HL-60/S4 treated with phorbol 12-myristate 13-acetate at 8.2 ng/mL for 4 days and 3 days (cell line): ENCODE data around the gene NARF.
"Not testable (repeated sequence)": the region's sequence is repeated elsewhere in the genome, so short reads cannot be mapped to it uniquely, and the experiment has no call there.

Experiments
- in situ Hi-C: fragments of 300-500 bp; cut with MboI; formaldehyde crosslinking; loops from 2 replicates; pipeline ENCODE4 v1.15.0; 2022; ENCODE audit warnings: low sequenced_read_pairs

NARF gene

GRCh38 chr17:82495844-82496528 lies 37.4 kb downstream of the NARF start:
- in situ Hi-C loops = no loop called here

GRCh38 chr17:82496529-82497434 lies 38.2 kb downstream of the NARF start:
- in situ Hi-C loops = no loop called here

GRCh38 chr17:82497483-82498405 lies 39.2 kb downstream of the NARF start:
- in situ Hi-C loops = no loop called here

- in situ Hi-C loops = no loop called here
Observed at GRCh38 chr17:82502207-82502606, 43.7 kb downstream of the NARF start.

- in situ Hi-C loops = no loop called here
Observed at GRCh38 chr17:82503094-82503727, 44.7 kb downstream of the NARF start.

DNA sequence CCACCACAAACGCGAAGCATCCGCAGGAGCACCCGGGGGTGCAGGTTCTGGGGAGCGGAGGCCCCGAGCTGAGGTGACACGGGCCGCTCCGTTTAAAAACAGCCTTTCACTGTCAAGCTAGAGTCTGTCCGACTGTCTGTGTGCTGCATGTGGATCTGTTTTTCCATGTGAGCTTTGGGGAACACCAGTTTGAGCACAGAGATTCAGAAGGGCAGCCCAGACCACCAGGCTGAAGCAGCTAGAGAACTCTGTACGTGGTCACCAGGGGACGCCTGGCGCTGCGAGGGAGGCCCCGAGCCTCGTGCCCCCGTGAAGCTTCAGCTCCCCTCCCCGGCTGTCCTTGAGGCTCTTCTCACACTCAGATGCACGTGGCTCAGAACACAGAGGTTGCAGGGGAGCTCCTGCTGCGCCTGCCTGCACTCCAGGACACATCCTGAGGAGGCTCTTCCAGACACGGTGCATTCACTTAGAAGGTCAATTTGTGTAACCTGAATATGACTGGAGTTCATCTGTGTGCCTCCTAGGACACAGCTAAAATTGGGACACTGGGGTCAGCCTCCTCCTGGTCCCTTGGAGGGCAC lies 45.3 kb downstream of the NARF start:
- in situ Hi-C loops = no loop called here

GRCh38 chr17:82505296-82505695 lies 46.8 kb downstream of the NARF start:
- in situ Hi-C loops = no loop called here

- in situ Hi-C loops = not testable (repeated sequence)
Observed at GRCh38 chr17:82506402-82506801, 47.9 kb downstream of the NARF start.

- in situ Hi-C loops = no loop called here
Observed at GRCh38 chr17:82507631-82508175, 49.2 kb downstream of the NARF start.

- in situ Hi-C loops = not testable (repeated sequence)
Observed at GRCh38 chr17:82511642-82512041, 53.1 kb downstream of the NARF start.

- in situ Hi-C loops = not testable (repeated sequence)
Observed at GRCh38 chr17:82513864-82514263, 55.3 kb downstream of the NARF start.

DNA sequence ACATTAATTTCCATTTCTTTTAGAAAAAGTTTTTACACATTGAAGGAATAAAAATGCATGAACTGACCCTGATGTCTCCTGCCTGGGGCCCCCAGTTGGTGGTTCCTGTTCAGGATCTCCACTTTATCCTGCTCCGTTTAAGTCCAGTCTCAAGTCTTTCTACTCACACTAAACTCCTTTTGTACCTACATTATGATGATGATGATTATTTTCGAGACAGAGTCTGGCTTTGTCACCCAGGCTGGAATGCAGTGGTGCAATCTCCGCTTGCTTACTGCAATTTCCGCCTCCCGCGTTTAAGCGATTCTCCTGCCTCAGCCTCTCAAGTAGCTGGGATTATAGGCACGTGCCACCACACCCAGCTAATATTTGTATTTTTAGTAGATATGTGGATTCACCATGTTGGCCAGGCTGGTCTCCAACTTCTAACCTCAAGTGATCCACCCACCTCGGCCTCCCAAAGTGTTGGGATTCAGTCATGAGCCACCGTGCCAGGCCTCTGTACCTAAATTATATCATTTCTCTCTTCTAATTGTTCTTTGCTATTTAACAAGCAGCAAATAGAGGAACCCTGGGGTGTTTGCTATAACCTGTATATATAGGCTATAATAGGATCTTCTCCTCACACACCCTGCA lies 58.8 kb downstream of the NARF start:
- in situ Hi-C loops = no loop called here

GRCh38 chr17:82518826-82519810 lies 60.6 kb downstream of the NARF start, which contains the start of gene FOXK2:
Gene FOXK2, plus strand, starts transcription at chr17:82519732. Its CDS starts 157 bp downstream, at chr17:82519889.
- in situ Hi-C loops = no loop called here

GRCh38 chr17:82519971-82520903 lies 61.7 kb downstream of the NARF start:
- in situ Hi-C loops = no loop called here

- in situ Hi-C loops = no loop called here
Observed at GRCh38 chr17:82524540-82524939, 66.0 kb downstream of the NARF start.

- in situ Hi-C loops = no loop called here
Observed at GRCh38 chr17:82525712-82526111, 67.2 kb downstream of the NARF start.

GRCh38 chr17:82527898-82528297 lies 69.4 kb downstream of the NARF start:
- in situ Hi-C loops = no loop called here
